Measurements from ENCODE around the gene MMP25. TPM values are rescaled to one million over a fixed set of nuclear protein-coding genes. Genes with fewer than 3 reads are reported as not detected.

The MMP25 gene
- total RNA-seq, 4 donors from 2014 or later = 0.57 TPM; not detected in 3

DNA sequence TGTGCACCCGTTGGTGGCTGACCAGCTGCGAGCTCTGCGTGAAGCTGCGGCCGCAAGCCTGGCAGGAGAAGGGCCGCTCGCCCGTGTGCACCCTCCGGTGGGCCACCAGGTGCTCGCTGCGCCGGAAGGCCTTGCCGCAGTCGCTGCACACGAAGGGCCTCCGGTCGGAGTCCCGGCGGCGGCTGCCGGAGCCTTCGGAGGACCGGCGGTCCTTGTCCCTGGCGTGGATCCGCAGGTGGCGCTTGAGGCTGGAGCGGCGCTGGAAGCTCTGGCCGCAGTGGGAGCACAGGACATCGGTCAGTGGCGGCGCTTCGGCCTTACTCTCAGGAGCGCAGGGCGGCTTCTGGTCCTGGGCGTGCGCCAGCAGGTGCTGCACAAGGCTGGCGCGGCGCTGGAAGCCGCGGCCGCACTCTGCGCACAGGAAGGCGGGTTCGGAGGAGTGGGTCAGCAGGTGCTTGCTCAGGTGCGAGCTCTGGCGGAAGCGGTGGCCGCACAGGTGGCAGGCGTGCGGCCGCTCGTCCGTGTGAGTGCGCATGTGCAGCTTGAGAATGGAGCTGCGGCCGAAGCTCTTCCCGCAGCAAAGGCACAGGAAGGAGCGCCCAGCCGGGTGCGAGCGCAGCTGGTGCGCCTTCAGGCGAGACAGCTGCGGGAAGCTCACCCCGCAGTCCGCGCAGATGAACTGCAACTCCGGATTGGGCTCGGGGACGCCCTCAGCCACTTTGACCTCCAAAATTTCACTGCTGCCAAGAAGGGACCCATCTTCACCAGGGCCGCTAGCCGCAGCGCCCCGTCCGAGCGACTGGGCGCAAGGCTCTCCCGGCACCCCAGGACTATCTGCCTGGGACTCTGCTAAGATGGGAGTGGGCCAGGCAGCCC is 43.6 kb downstream of the MMP25 start:
- TF ChIP-seq, protein P1, sequence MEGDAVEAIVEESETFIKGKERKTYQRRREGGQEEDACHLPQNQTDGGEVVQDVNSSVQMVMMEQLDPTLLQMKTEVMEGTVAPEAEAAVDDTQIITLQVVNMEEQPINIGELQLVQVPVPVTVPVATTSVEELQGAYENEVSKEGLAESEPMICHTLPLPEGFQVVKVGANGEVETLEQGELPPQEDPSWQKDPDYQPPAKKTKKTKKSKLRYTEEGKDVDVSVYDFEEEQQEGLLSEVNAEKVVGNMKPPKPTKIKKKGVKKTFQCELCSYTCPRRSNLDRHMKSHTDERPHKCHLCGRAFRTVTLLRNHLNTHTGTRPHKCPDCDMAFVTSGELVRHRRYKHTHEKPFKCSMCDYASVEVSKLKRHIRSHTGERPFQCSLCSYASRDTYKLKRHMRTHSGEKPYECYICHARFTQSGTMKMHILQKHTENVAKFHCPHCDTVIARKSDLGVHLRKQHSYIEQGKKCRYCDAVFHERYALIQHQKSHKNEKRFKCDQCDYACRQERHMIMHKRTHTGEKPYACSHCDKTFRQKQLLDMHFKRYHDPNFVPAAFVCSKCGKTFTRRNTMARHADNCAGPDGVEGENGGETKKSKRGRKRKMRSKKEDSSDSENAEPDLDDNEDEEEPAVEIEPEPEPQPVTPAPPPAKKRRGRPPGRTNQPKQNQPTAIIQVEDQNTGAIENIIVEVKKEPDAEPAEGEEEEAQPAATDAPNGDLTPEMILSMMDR (IDR thresholded peaks at IDR 0.05; ENCODE audit: low read depth) = no peak

DNA sequence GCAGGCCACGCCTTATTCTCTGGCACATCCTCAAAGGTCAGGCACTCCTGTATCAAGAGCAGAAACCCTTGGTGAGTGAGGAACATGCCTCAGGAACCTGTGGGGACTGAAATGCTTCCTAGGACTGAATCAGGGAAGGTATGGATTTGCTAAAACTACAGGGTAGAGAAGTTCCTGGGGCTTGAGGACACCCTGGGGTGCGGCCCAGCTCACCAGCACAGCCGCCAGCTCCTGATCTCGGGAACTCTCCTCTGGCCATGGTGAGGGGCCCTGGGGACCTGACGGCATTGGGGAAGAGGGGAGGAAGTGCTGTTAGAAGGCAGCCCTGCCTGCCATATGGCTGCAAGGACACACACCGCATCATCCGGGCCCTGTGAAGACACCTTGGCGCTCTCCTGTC is 45.2 kb downstream of the MMP25 start:
- TF ChIP-seq, protein P1 (IDR thresholded peaks at IDR 0.05; ENCODE audit: low read depth) = no peak

DNA sequence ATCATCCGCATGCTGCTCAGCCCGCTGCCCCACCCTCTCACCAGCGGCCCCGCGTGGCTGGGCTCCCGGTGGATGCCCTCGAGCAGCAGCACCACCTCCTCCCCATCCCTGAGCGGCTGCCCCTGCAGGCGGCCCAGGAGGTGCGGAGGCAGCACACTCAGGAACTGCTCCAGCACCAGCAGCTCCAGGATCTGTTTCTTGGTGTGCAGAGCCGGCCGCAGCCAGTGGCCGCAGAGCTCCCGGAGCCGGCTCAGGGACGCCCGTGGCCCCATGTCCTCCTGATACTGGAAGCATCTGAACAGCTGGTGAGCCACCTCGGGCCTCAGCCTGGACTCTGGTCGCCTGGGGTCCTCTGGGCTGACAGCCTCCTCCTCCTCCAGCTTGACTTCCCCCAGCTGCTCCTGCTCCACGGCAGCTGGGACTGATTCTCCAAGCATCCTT is 46.2 kb downstream of the MMP25 start:
- TF ChIP-seq, protein P1 (IDR thresholded peaks at IDR 0.05; ENCODE audit: low read depth) = no peak

DNA sequence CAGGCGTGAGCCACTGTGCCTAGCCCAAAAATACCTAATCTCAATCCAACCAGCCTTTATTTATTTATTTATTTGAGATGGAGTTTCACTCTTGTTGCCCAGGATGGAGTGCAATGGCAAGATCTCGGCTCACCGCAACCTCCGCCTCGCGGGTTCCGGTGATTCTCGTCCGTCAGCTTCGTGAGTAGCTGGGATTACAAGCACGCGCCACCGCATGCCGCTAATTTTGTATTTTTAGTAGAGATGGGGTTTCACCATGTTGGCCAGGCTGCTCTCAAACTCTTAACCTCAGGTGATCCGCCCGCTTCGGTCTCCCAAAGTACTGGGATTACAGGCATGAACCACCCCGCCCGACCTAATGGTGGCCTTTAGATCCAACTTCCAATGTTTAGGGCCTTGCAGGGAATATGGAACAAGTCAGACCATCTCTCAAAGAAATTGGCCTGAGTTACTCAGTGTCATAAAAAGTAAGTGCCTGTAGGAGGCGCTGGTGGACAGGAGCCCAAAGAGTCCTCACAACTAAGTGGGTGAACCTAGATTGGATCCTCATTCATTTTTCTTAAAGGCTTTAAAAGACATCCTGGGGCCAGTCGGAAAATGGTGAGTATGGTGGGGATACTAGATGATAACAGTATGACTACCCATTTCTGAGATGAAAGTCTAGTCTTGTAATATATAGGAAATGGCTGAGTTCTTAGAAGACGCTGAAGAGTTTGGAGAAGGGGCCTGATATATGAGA is 48.1 kb downstream of the MMP25 start:
- TF ChIP-seq, protein P1 (IDR thresholded peaks at IDR 0.05; ENCODE audit: low read depth) = no peak

DNA sequence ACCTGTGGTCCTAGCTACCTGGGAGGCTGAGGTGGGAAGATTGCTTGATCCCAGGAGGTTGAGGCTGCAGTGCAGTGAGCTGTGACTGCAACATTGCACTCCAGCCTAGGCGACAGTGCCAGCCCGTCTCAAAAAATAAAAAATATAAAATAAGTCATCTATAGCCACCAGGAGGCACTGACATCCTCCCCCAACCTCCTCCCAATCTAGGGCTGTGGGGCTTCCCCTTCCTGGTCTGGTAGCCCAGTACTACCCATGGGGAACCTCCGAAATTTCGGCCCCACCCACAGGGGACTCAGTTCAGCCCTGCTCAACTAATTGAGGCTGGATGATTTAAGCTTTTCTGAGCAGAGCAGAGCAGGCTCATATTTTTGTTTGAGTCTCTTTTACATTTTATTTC is 49.5 kb downstream of the MMP25 start:
- TF ChIP-seq, protein P1 (IDR thresholded peaks at IDR 0.05; ENCODE audit: low read depth) = no peak

DNA sequence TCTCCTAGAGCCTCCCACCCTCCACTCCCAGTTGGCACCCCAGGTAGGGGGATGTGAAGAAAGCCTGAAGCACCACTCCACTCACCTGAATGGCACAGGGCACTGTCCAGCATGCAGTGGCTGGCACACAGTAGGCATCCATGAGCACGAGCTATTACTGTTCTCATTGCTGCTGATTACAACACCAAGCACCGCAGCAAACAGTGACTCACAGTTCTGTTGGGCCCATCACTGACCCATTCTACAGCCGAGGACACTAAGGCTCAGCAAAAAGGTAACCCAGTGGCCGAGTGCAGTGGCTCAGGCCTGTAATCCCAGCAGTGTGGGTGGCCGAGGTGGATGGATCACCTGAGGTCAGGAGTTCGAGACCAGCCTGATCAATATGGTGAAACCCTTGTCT is 50.0 kb downstream of the MMP25 start:
- TF ChIP-seq, protein P1 (IDR thresholded peaks at IDR 0.05; ENCODE audit: low read depth) = no peak

DNA sequence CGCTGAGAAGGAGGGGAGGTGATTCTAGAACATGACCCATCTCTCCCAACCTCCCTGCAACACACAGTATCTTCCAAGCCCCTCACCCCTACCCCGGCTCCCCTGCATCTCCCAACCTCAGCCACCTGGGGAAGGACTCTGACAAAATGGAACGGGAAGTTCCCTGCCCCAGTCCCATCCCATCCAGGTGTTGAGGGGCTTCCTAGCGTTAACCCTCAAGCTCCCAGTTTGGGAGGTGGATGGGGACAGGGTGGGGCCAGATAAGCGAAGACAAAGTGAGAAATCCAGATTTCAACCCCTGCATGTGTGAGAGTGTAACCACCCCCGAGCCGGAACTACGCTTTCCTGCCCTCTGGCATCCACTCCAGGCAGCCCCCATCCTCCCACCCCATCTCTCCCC is 50.9 kb downstream of the MMP25 start:
- TF ChIP-seq, protein P1 (IDR thresholded peaks at IDR 0.05; ENCODE audit: low read depth) = no peak
